HG03139 (cell line): ENCODE measurements around the gene GJA4.
"Not testable (repeated sequence)": the region's sequence is repeated elsewhere in the genome, so short reads cannot be mapped to it uniquely, and the experiment has no call there.

Experiments
- ATAC-seq: cut with Tn5 transposase; IDR thresholded peaks from one replicate; pipeline ENCODE4 v1.9.1; 2021; ENCODE audit not compliant: unreplicated experiment

Gene GJA4

GRCh38 chr1:34787461-34788420, 5.1 kb upstream of the GJA4 start:
- ATAC-seq: no peak

- ATAC-seq: no peak
Observed at GRCh38 chr1:34790985-34791384, 1.8 kb upstream of the GJA4 start.

- no peak for ATAC-seq
Observed at GRCh38 chr1:34792424-34792823, 375 bp upstream of the GJA4 start.

- no peak for ATAC-seq
Observed at GRCh38 chr1:34794001-34794789, 1.4 kb downstream of the GJA4 start.

- ATAC-seq: no peak
Observed at GRCh38 chr1:34794790-34795180, 2.0 kb downstream of the GJA4 start.

- ATAC-seq: no peak
Observed at GRCh38 chr1:34795916-34796315, 3.1 kb downstream of the GJA4 start.

- ATAC-seq: peak; percentile 63
Observed at GRCh38 chr1:34796990-34797389, 4.2 kb downstream of the GJA4 start.

- no peak for ATAC-seq
Observed at GRCh38 chr1:34800214-34800613, 7.4 kb downstream of the GJA4 start.

GRCh38 chr1:34803770-34804169, 11.0 kb downstream of the GJA4 start:
- no peak for ATAC-seq

GRCh38 chr1:34806396-34806795, 13.6 kb downstream of the GJA4 start:
- ATAC-seq: no peak

- ATAC-seq: no peak
Observed at GRCh38 chr1:34808051-34808810, 15.4 kb downstream of the GJA4 start.

GRCh38 chr1:34810781-34811180, 18.0 kb downstream of the GJA4 start:
- ATAC-seq: not testable (repeated sequence)

- no peak for ATAC-seq
Observed at GRCh38 chr1:34816332-34816731, 23.5 kb downstream of the GJA4 start.

- ATAC-seq: no peak
Observed at GRCh38 chr1:34816778-34817177, 24.0 kb downstream of the GJA4 start.

GRCh38 chr1:34818862-34819261, 26.1 kb downstream of the GJA4 start:
- ATAC-seq: not testable (repeated sequence)

GRCh38 chr1:34822202-34822601, 29.4 kb downstream of the GJA4 start:
- no peak for ATAC-seq

- ATAC-seq: no peak
Observed at GRCh38 chr1:34824817-34825454, 32.1 kb downstream of the GJA4 start.

GRCh38 chr1:34825455-34826091, 32.8 kb downstream of the GJA4 start:
- ATAC-seq: no peak

GRCh38 chr1:34827341-34827941, 34.6 kb downstream of the GJA4 start:
- ATAC-seq: no peak

- ATAC-seq: no peak
Observed at GRCh38 chr1:34828611-34829010, 35.8 kb downstream of the GJA4 start.
